ENCODE data around the gene CCDC137. TPM values are rescaled to one million over a fixed set of nuclear protein-coding genes. Genes with fewer than 3 reads are reported as not detected.

CCDC137 gene
- total RNA-seq, 4 donors from 2014 or later: 19.7 to 35.2 (median 28.3) TPM

- 53 to 58% methylated on average over 12 of the region's 12 CpGs for WGBS, 2 donors
- TF ChIP-seq CTCF (IDR thresholded peaks at IDR 0.05) (no peak), POLR2A (IDR thresholded peaks at IDR 0.05) (no peak)
- intact Hi-C loops (cut with DNase I; ENCODE audit: low total_unique reads): no loop called here
- no peak overlapping the region for H3K4me3 ChIP-seq (ENCODE audit: low read depth, poor library complexity, severe bottlenecking)
- DNase-seq (ENCODE audit: low spot score in 2 of 2): no peak
These were observed 18.6 kb downstream of the CCDC137 start for GRCh38 chr17:81685108-81685507.

- DNase-seq (ENCODE audit: low spot score in 2 of 2): no peak
- intact Hi-C loops (cut with DNase I; ENCODE audit: low total_unique reads): no loop called here
- 93 to 95% methylated on average over 20 of the region's 20 CpGs for WGBS, 2 donors
- no peak for TF ChIP-seq CTCF (IDR thresholded peaks at IDR 0.05)
- no peak for TF ChIP-seq POLR2A (IDR thresholded peaks at IDR 0.05)
- H3K4me3 ChIP-seq (ENCODE audit: low read depth, poor library complexity, severe bottlenecking): no peak overlapping the region
These were observed 20.1 kb downstream of the CCDC137 start for GRCh38 chr17:81686614-81687013.

- TF ChIP-seq CTCF (IDR thresholded peaks at IDR 0.05) (no peak), POLR2A (IDR thresholded peaks at IDR 0.05) (no peak)
- no peak overlapping the region for H3K4me3 ChIP-seq (ENCODE audit: low read depth, poor library complexity, severe bottlenecking)
- no peak for DNase-seq (ENCODE audit: low spot score in 2 of 2)
- intact Hi-C loops (cut with DNase I; ENCODE audit: low total_unique reads): no loop called here
- 89 to 91% methylated on average over 36 to 37 of the region's 41 CpGs for WGBS, 2 donors
These were observed 21.4 kb downstream of the CCDC137 start for GRCh38 chr17:81687770-81688541.

GRCh38 chr17:81688616-81689015 is 22.1 kb downstream of the CCDC137 start:
- DNase-seq (ENCODE audit: low spot score in 2 of 2): no peak
- intact Hi-C loops (cut with DNase I; ENCODE audit: low total_unique reads): no loop called here
- 60 to 71% methylated on average over 14 of the region's 14 CpGs for WGBS, 2 donors

GRCh38 chr17:81690066-81690465 is 23.5 kb downstream of the CCDC137 start:
- DNase-seq (ENCODE audit: low spot score in 2 of 2): no peak
- intact Hi-C loops (cut with DNase I; ENCODE audit: low total_unique reads): no loop called here
- WGBS, 2 donors: 87 to 91% methylated on average over 18 of the region's 18 CpGs
- no peak for TF ChIP-seq CTCF (IDR thresholded peaks at IDR 0.05)
- no peak for TF ChIP-seq POLR2A (IDR thresholded peaks at IDR 0.05)
- H3K4me3 ChIP-seq (ENCODE audit: low read depth, poor library complexity, severe bottlenecking): no peak overlapping the region

More at GRCh38 chr17:81688616-81689015, 22.1 kb downstream of the CCDC137 start:
- H3K4me3 ChIP-seq (ENCODE audit: low read depth, poor library complexity, severe bottlenecking): no peak overlapping the region
- TF ChIP-seq CTCF (IDR thresholded peaks at IDR 0.05) (no peak), POLR2A (IDR thresholded peaks at IDR 0.05) (no peak)

GRCh38 chr17:81690549-81690948 is 24.0 kb downstream of the CCDC137 start:
- 85 to 89% methylated on average over 14 to 16 of the region's 17 CpGs for WGBS, 2 donors
- DNase-seq (ENCODE audit: low spot score in 2 of 2): no peak
- no peak overlapping the region for H3K4me3 ChIP-seq (ENCODE audit: low read depth, poor library complexity, severe bottlenecking)
- no peak for TF ChIP-seq POLR2A (IDR thresholded peaks at IDR 0.05)
- no peak for TF ChIP-seq CTCF (IDR thresholded peaks at IDR 0.05)
- intact Hi-C loops (cut with DNase I; ENCODE audit: low total_unique reads): no loop called here

Measured in lower leg skin (tissue), 4 donors.